Stimulated activated naive CD8-positive, alpha-beta T cell treated with anti-CD3 and anti-CD28 coated beads, Interleukin-15, Interleukin-2, amounts not matched to agents 100 U/mL and 50 U/mL, for 24 hours (primary cell): Measurements from ENCODE around the gene CMPK1.
"Not testable (repeated sequence)": the region's sequence is repeated elsewhere in the genome, so short reads cannot be mapped to it uniquely, and the experiment has no call there.

ENCODE experiments used
- ATAC-seq: fragments of 150-1000 bp; cut with Tn5 transposase; one replicate; pipeline ENCODE4 v1.10.0; 2021
- DNase-seq: peaks from one replicate; pipeline ENCODE4 v3.0.0; 2021

Gene CMPK1, protein sequence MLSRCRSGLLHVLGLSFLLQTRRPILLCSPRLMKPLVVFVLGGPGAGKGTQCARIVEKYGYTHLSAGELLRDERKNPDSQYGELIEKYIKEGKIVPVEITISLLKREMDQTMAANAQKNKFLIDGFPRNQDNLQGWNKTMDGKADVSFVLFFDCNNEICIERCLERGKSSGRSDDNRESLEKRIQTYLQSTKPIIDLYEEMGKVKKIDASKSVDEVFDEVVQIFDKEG

DNA sequence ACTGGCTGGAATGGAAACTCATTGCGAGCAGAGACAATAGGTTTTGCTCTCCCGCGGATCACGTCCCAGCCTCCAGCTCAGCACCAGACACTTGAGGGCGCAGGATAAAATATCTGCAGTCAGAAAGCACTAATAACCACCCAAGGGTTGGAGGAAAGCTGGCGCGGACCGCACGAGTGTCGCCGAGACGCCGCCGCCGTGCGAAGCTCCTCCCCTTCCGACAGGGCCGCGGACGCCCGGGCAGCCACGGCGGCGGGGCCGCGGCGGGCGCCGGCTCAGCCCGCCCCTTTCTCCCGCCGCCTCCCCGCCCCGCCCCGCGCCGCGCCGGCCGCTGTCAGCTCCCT lies at the start of gene CMPK1:
CMPK1 (plus strand) TSS at position 213 of the 344 bp plus-strand sequence. CDS start 156 bp downstream, outside the sequence.
- ATAC-seq (peak; percentile 80), DNase-seq (peak; percentile 84)

GRCh38 chr1:47288116-47288515 lies 45.5 kb upstream of the CMPK1 start:
- DNase-seq, ATAC-seq: not testable (repeated sequence)

GRCh38 chr1:47294863-47295262 lies 38.7 kb upstream of the CMPK1 start:
- DNase-seq, result not testable (repeated sequence)

GRCh38 chr1:47295579-47295978 lies 38.0 kb upstream of the CMPK1 start:
- DNase-seq (no peak), ATAC-seq (no peak)

More at GRCh38 chr1:47294863-47295262, 38.7 kb upstream of the CMPK1 start:
- not testable (repeated sequence) for ATAC-seq

GRCh38 chr1:47298025-47298699 lies 35.4 kb upstream of the CMPK1 start:
- no peak for ATAC-seq

DNA sequence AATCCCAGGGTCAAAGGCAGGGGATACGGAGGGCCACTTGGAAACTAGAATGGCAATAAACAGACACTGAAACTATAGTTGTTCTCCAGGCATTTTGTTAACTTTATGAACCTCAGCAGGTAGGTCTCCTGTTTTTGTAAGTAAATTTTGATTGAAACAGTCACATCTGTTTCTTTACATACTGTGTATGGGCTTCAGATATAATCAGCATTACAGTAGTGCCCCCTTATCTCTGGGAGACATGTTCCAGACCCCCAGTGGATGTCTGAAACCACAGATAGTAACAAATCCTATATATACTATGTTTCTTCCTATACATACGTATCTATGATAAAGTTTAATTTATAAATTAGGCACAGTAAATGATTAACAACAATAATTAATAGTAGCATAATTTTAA lies 31.1 kb upstream of the CMPK1 start:
- DNase-seq, result no peak
- ATAC-seq, result no peak

More at GRCh38 chr1:47298025-47298699, 35.4 kb upstream of the CMPK1 start:
- DNase-seq, result no peak

- DNase-seq (no peak), ATAC-seq (no peak)
Measured at GRCh38 chr1:47309427-47309826, 24.2 kb upstream of the CMPK1 start.

GRCh38 chr1:47313915-47314664 lies 19.5 kb upstream of the CMPK1 start, which contains the start of gene STIL:
Gene STIL, minus strand, starts transcription at chr1:47314147. Its CDS starts 3,828 bp downstream, at chr1:47310319.
- peak; percentile 99 for ATAC-seq
- peak; percentile 97 for DNase-seq

DNA sequence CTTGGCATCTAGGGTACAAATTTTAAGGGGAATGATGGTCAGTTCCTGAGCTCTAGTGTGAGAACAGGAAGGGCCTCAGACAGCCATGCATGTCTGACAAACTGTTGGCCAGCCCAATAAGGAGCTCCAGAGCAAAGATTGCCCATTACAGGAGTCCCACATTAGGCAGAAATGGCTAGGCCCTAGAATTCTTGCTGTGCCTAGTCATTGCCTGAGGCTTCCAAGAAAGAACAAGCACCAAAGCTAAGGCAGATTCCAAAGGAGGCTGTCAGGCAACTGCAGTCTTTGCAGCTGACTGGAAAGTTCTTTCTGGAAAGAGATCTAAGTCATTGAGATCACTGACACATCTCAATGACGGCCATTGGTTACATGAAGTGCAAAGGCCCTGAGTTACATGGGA lies 15.7 kb upstream of the CMPK1 start:
- no peak for ATAC-seq

DNA sequence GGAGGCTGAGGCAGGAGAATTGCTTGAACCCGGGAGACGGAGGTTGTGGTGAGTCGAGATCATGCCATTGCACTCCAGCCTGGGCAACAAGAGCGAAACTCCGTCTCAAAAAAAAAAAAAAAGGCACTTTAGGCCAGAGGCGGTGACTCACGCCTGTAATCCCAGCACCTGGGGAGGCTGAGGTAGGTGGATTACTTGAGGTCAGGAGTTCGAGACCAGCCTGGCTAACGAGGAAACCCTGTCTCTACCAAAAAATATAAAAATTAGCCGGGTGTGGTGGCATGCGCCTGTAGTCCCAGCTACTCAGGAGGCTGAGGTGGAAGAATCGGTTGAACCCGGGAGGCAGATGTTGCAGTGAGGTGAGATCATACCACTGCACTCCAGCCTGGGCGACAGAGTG lies 13.6 kb upstream of the CMPK1 start:
- not testable (repeated sequence) for DNase-seq, ATAC-seq

More for the DNA sequence above, 15.7 kb upstream of the CMPK1 start:
- DNase-seq, result no peak

DNA sequence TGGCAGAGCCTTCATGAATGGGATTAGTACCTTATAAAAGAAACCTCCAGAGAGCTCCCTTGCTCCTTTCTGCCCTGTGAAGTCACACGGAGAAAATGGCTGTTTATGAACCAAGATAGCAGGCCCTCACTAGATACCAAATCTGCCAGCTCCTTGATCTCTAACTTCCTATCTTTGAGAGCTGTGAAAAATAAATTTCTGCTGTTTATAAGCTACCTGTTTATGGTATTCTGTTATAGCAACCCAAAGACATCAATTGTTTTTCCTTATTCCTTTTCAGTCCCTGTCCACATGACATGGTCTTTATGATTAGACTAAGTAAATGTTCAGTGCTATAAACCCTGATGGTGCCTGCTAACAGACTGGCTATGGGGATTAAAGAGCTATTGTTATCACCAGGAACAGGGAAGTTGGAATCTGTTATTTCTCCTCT lies 10.0 kb upstream of the CMPK1 start:
- DNase-seq (no peak), ATAC-seq (no peak)

GRCh38 chr1:47324682-47325081 lies 8.9 kb upstream of the CMPK1 start:
- DNase-seq, result no peak
- ATAC-seq, result no peak

- no peak for ATAC-seq
- DNase-seq, result no peak
Measured at GRCh38 chr1:47325528-47325927, 8.1 kb upstream of the CMPK1 start.

- no peak for DNase-seq
- no peak for ATAC-seq
Measured at GRCh38 chr1:47326271-47326670, 7.3 kb upstream of the CMPK1 start.

- ATAC-seq (no peak), DNase-seq (no peak)
Measured at GRCh38 chr1:47328992-47329391, 4.6 kb upstream of the CMPK1 start.

DNA sequence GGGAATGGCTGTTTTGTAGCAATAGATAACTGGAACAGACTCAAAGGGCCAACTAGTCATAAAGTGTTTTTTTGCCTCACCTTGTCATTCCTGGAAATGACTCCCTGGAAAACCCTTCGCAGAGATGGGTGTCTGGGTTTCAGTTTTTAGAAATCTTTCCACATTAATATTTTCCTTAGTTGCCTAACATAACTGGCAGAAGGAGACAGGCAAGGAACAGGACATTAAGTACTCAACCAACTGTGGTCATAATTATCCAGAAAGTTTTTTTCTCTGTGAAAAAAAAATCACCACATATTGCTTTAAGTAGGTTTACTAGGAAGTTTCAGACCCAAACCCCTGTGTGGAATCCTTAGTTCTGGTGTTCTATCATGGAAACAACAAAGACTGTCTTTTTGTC lies 3.4 kb upstream of the CMPK1 start:
- no peak for DNase-seq
- ATAC-seq, result no peak

GRCh38 chr1:47331875-47332274 lies 1.7 kb upstream of the CMPK1 start:
- DNase-seq (no peak), ATAC-seq (no peak)

DNA sequence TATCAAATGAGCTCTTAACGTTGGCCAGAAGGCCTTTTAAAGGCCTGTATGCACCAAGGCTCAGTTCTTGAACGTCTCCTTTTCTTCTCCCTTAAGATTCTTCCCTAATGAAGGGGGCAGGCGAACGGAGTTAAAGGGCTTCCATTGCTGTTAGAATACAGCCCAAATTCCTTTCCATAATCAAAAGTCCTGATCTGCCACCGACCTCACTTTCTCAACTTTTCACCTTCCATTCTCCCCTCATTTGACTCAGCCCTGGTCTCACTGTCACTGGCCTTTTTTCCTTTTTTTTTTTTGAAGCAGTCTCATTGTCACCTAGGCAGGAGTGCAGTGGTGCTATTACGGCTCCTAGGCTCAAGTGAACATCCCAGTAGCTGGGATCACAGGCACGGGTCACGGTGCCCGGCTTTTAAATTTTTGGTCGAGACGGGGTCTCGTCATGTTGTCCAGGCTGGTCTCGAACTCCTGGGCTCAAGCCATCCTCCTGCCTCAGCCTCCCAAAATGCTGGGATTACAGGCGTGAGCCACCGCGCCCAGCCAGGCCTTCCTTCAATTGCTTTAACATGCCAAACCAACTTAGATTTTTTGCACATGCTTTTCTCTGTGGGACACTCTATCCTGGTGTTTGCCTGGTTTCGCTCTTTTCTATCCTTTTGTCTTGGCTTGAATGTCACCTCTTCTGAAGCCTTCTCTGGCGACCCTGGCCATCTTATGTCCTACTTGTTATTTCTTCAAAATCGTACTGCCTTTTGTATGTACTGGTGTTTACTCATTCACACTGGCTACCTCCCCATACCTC lies 612 bp upstream of the CMPK1 start:
- DNase-seq, result no peak
- ATAC-seq, result no peak

- ATAC-seq (peak; percentile 92), DNase-seq (peak; percentile 82)
Measured at GRCh38 chr1:47333922-47334764, 553 bp downstream of the CMPK1 start.

GRCh38 chr1:47334765-47335435 lies 1.3 kb downstream of the CMPK1 start:
- DNase-seq (no peak), ATAC-seq (no peak)

DNA sequence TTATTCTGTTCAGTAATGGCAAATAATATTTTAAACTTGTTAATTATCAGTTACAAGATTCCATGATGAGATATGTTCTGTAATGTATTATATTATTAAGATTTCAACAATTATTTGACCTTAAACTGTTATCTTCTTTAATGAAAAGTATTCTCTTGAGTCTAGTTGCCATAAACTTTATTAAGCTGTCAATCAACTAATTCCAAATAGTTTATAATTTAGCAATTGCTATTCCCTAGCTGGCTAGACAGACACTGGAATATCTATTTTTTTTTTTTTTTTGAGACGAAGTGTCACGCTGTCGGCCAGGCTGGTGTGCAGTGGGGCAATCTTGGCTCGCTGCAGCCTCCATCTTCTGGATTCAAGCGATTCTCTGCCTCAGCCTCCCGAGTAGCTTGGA lies 3.8 kb downstream of the CMPK1 start:
- no peak for ATAC-seq
- DNase-seq, result no peak
